Measurements from ENCODE around the gene PDE4D. TPM values are rescaled to one million over a fixed set of nuclear protein-coding genes. Genes with fewer than 3 reads are reported as not detected.
"Not testable (repeated sequence)": the region's sequence is repeated elsewhere in the genome, so short reads cannot be mapped to it uniquely, and the experiment has no call there.

The PDE4D gene
- total and polyA plus RNA-seq, 8 donors = 1.5 to 7.1 (median 3.1) TPM

DNA sequence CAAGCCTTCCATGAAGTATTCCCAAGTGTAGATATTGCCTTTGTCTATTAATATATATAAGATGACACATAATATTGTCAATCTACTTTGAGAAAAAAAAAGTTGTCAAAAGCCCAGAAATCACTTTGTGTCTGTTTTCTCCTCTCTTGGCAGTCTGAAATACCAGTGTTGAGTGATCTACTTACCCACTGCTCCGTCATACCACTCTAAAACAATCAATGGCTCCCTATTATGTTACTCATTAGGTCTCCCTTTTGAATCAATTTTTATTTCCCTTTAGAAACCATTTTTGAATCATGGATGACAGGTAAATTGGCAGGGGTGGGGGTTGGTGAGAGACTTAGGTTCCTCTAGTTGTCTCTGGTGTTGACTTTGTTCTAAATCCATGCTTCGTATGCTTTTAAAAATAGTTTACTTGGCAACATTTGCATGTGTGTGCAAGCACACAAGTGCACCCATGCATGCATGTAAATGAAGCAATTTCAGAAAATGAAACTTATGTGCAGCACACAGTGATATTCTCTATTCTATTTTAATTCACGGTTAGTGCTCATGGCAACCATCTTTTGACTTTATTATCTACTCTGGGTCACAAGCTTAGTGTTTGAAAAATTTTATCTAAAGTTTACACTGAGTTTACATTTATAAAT lies 931.8 kb downstream of the PDE4D start:
- no peaks in the 10 kb centered on the region for H3K27me3 ChIP-seq
- 82 to 83% methylated on average over 3 of the region's 3 CpGs for WGBS, 2 donors
- TF ChIP-seq CTCF (IDR thresholded peaks at IDR 0.05) = no peak
- H3K27ac ChIP-seq = no peak overlapping the region
- no peak overlapping the region for H3K4me3 ChIP-seq
- no peaks in the 10 kb centered on the region for H3K9me3 ChIP-seq
- H3K36me3 ChIP-seq = no peaks in the 10 kb centered on the region
- ATAC-seq (no peak), DNase-seq (no peak), FAIRE-seq (no peak)
- no peaks in the 10 kb centered on the region for H3K4me1 ChIP-seq
- intact Hi-C loops (cut with DNase I) = no loop called here

DNA sequence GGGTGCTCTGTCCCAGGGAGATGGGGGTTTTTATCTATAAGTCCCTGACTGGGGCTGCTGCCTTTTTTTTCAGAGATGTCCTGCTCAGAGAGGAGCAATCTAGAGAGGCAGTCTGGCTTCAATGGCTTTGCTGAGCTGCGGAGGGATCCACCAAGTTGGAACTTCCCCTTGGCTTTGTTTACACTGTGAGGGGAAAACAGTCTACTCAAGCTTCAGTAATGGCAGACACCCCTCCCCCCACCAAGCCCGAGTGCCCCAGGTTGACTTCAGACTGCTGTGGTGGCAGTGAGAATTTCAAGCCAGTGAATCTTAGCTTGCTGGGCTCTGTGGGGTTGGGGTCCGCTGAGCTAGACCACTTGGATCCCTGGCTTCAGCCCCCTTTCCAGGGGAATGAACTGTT lies 934.8 kb downstream of the PDE4D start:
- H3K4me3 ChIP-seq = no peak overlapping the region
- no peak for TF ChIP-seq CTCF (IDR thresholded peaks at IDR 0.05)
- no peaks in the 10 kb centered on the region for H3K4me1 ChIP-seq
- no peaks in the 10 kb centered on the region for H3K9me3 ChIP-seq
- FAIRE-seq (no peak), ATAC-seq (no peak), DNase-seq (no peak)
- WGBS, 2 donors = 45 to 51% methylated on average over 3 of the region's 3 CpGs
- intact Hi-C loops (cut with DNase I) = no loop called here
- no peak overlapping the region for H3K27ac ChIP-seq
- no peaks in the 10 kb centered on the region for H3K27me3 ChIP-seq
- H3K36me3 ChIP-seq = no peaks in the 10 kb centered on the region

- H3K4me1 ChIP-seq; ATAC-seq; H3K36me3 ChIP-seq; intact Hi-C loops (cut with DNase I); H3K27ac ChIP-seq; H3K4me3 ChIP-seq; DNase-seq; H3K27me3 ChIP-seq; H3K9me3 ChIP-seq; FAIRE-seq: not testable (repeated sequence)
- 68 to 75% methylated on average over 2 of the region's 2 CpGs for WGBS, 2 donors
These were observed 940.3 kb downstream of the PDE4D start for GRCh38 chr5:58953218-58953617.

DNA sequence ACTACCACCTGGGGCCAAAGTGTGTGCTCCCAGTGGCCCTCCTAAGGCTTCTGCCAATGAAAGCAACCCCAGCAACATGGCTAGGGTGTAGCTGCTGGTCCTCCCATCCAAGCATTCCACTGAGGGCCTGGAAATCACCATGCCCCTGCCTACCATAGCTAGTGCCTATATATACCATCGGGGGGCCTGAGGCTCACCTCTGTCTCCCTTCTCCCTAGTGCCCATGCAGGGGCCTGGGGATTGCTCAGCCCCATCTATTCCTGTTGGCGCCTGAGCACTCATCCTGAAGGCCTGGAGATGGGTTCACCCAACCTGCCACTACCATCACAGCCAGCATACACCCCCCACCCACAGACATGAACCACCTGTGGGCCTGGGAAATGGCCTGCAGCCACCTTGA lies 943.3 kb downstream of the PDE4D start:
- 42 to 48% methylated on average over 2 of the region's 2 CpGs for WGBS, 2 donors
- H3K4me3 ChIP-seq = no peak overlapping the region
- intact Hi-C loops (cut with DNase I) = no loop called here
- no peak overlapping the region for H3K27ac ChIP-seq
- H3K9me3 ChIP-seq = no peaks in the 10 kb centered on the region
- ATAC-seq = no peak
- FAIRE-seq = no peak
- no peak for DNase-seq
- no peak for TF ChIP-seq CTCF (IDR thresholded peaks at IDR 0.05)
- no peaks in the 10 kb centered on the region for H3K27me3 ChIP-seq
- H3K36me3 ChIP-seq = no peaks in the 10 kb centered on the region
- H3K4me1 ChIP-seq = no peaks in the 10 kb centered on the region

DNA sequence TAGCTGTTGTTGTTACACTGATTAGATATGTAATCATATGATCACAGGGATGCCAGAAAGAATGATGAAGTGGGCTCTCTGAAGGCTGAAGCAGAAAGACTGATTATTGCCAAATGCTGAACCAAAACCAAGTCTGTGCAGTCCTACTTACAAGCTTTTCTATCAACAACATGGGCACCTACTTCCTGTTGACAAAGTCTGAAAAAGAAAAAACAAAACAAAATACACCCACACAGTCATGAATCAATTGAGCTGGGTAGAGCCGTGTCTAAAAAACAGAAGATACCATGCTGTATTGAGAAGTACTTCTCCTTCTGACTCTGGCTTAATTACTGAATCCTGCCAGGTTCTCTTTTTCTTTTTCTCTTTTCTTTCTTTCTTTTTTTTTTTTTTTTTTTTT lies 947.3 kb downstream of the PDE4D start:
- ATAC-seq (no peak), DNase-seq (no peak), FAIRE-seq (no peak)
- H3K27me3 ChIP-seq = no peaks in the 10 kb centered on the region
- H3K4me3 ChIP-seq = no peak overlapping the region
- no peak for TF ChIP-seq CTCF (IDR thresholded peaks at IDR 0.05)
- WGBS, 2 donors = 0% methylated on average over 1 of the region's 1 CpG
- no peaks in the 10 kb centered on the region for H3K36me3 ChIP-seq
- H3K9me3 ChIP-seq = no peaks in the 10 kb centered on the region
- intact Hi-C loops (cut with DNase I) = no loop called here
- no peak overlapping the region for H3K27ac ChIP-seq
- H3K4me1 ChIP-seq = peaks cover 0 to 5% (median 0%) of the 10 kb centered on the region in 3 donors

All from pancreas (tissue), 10 donors.